ENCODE data around the gene RMC1.

- TF ChIP-seq, protein P1, sequence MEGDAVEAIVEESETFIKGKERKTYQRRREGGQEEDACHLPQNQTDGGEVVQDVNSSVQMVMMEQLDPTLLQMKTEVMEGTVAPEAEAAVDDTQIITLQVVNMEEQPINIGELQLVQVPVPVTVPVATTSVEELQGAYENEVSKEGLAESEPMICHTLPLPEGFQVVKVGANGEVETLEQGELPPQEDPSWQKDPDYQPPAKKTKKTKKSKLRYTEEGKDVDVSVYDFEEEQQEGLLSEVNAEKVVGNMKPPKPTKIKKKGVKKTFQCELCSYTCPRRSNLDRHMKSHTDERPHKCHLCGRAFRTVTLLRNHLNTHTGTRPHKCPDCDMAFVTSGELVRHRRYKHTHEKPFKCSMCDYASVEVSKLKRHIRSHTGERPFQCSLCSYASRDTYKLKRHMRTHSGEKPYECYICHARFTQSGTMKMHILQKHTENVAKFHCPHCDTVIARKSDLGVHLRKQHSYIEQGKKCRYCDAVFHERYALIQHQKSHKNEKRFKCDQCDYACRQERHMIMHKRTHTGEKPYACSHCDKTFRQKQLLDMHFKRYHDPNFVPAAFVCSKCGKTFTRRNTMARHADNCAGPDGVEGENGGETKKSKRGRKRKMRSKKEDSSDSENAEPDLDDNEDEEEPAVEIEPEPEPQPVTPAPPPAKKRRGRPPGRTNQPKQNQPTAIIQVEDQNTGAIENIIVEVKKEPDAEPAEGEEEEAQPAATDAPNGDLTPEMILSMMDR (IDR thresholded peaks at IDR 0.05), result no peak
- no peak for TF ChIP-seq POLR2AphosphoS5 (IDR thresholded peaks at IDR 0.05)
These were observed 18.0 kb downstream of the RMC1 start for GRCh38 chr18:23521271-23521670.

All from upper lobe of left lung (tissue), 4 donors.